Measurements from ENCODE around the gene TLNRD1. TPM values are rescaled to one million over a fixed set of nuclear protein-coding genes. Genes with fewer than 3 reads are reported as not detected.

Gene TLNRD1
- total RNA-seq, 1 experiment from 2014 or later: 14.9 TPM

- CTCF ChIA-PET: no interaction called here
Measured at GRCh38 chr15:81015621-81016488, 15.1 kb downstream of the TLNRD1 start.

GRCh38 chr15:81016489-81017068 lies 15.9 kb downstream of the TLNRD1 start:
- CTCF ChIA-PET: no interaction called here
- intact Hi-C loops (cut with micrococcal nuclease; ENCODE audit: unreplicated experiment): no loop called here
- BruUV-seq (replicated peaks): no TSS peak
- POLR2A ChIA-PET (ENCODE audit: unreplicated experiment): no interaction called here
- no peak overlapping the region for H2AFZ ChIP-seq
- no peaks in the 10 kb centered on the region for H3K4me1 ChIP-seq (replicated peaks; ENCODE audit: insufficient read depth)
- no peak overlapping the region for H3K4me3 ChIP-seq
- no peaks in the 10 kb centered on the region for H3K36me3 ChIP-seq (ENCODE audit: low read depth)
- H3F3A ChIP-seq (ENCODE audit: insufficient read depth, low read depth): no peaks in the 10 kb centered on the region
- H3K4me2 ChIP-seq: no peak overlapping the region
- DNase-seq: no peak
- no peaks in the 10 kb centered on the region for H3K9me2 ChIP-seq (ENCODE audit: insufficient read depth)
- H3K27ac ChIP-seq: no peak overlapping the region
- TF ChIP-seq, protein P1, sequence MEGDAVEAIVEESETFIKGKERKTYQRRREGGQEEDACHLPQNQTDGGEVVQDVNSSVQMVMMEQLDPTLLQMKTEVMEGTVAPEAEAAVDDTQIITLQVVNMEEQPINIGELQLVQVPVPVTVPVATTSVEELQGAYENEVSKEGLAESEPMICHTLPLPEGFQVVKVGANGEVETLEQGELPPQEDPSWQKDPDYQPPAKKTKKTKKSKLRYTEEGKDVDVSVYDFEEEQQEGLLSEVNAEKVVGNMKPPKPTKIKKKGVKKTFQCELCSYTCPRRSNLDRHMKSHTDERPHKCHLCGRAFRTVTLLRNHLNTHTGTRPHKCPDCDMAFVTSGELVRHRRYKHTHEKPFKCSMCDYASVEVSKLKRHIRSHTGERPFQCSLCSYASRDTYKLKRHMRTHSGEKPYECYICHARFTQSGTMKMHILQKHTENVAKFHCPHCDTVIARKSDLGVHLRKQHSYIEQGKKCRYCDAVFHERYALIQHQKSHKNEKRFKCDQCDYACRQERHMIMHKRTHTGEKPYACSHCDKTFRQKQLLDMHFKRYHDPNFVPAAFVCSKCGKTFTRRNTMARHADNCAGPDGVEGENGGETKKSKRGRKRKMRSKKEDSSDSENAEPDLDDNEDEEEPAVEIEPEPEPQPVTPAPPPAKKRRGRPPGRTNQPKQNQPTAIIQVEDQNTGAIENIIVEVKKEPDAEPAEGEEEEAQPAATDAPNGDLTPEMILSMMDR (conservative IDR thresholded peaks at IDR 0.05): no peak
- TF ChIP-seq EZH2 (IDR thresholded peaks at IDR 0.05; ENCODE audit: low read depth): no peak
- H3K79me2 ChIP-seq (ENCODE audit: low read depth): no peaks in the 10 kb centered on the region
- no peaks in the 10 kb centered on the region for H3K27me3 ChIP-seq (ENCODE audit: insufficient read depth, low read depth)
- 0 out of 2 replicates have a peak, but pooled peaks cover 5% of the 10 kb centered on the region for H4K20me1 ChIP-seq (ENCODE audit: insufficient read depth)
- no peaks in the 10 kb centered on the region for H3K9me3 ChIP-seq (ENCODE audit: insufficient read depth, low read depth)

More at GRCh38 chr15:81015621-81016488, 15.1 kb downstream of the TLNRD1 start:
- DNase-seq: no peak
- Histone ChIP-seq H3F3A (ENCODE audit: insufficient read depth, low read depth) (no peaks in the 10 kb centered on the region), H3K27ac (no peak overlapping the region), H3K79me2 (ENCODE audit: low read depth) (no peaks in the 10 kb centered on the region), H3K4me1 (replicated peaks; ENCODE audit: insufficient read depth) (no peaks in the 10 kb centered on the region), H4K20me1 (ENCODE audit: insufficient read depth) (peaks cover 8% of the 10 kb centered on the region; the same call in 1 of the 2 replicates), H3K9me3 (ENCODE audit: insufficient read depth, low read depth) (no peaks in the 10 kb centered on the region), H3K4me2 (no peak overlapping the region), H3K4me3 (no peak overlapping the region), H3K36me3 (ENCODE audit: low read depth) (no peaks in the 10 kb centered on the region), H2AFZ (no peak overlapping the region), H3K27me3 (ENCODE audit: insufficient read depth, low read depth) (no peaks in the 10 kb centered on the region), H3K9me2 (ENCODE audit: insufficient read depth) (no peaks in the 10 kb centered on the region)
- TF ChIP-seq EZH2 (IDR thresholded peaks at IDR 0.05; ENCODE audit: low read depth): no peak
- TF ChIP-seq, protein P1 (conservative IDR thresholded peaks at IDR 0.05): no peak
- POLR2A ChIA-PET (ENCODE audit: unreplicated experiment): no interaction called here
- intact Hi-C loops (cut with micrococcal nuclease; ENCODE audit: unreplicated experiment): no loop called here
- no TSS peak for BruUV-seq (replicated peaks)

DNA sequence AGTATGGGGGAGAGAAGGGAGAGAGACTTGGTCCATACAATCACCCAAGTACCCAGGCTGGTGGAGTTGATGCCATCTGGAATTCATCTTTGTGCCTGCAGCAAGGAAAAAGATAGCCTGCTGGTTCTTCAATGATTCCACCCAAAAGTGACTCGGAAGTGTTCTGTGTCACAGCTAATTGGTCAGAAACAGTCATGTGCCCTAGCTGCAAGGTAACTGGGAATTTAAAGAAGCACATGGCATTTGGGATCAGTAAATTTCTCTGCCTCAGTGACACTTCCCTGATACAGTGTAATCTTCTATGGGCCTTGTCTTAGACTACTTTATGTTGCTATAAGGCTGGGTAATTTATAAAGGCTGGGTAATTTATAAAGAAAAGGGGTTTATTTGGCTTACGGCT lies 17.5 kb downstream of the TLNRD1 start:
- intact Hi-C loops (cut with micrococcal nuclease; ENCODE audit: unreplicated experiment): no loop called here
- POLR2A ChIA-PET (ENCODE audit: unreplicated experiment): no interaction called here

More for the DNA sequence above, 17.5 kb downstream of the TLNRD1 start:
- no peaks in the 10 kb centered on the region for H3K9me2 ChIP-seq (ENCODE audit: insufficient read depth)
- H3K27me3 ChIP-seq (ENCODE audit: insufficient read depth, low read depth): no peaks in the 10 kb centered on the region
- H3K4me1 ChIP-seq (replicated peaks; ENCODE audit: insufficient read depth): no peaks in the 10 kb centered on the region
- no peak for DNase-seq
- no peaks in the 10 kb centered on the region for H3K36me3 ChIP-seq (ENCODE audit: low read depth)
- BruUV-seq (replicated peaks): no TSS peak
- H3K79me2 ChIP-seq (ENCODE audit: low read depth): no peaks in the 10 kb centered on the region
- no peak overlapping the region for H3K27ac ChIP-seq
- no peak for TF ChIP-seq EZH2 (IDR thresholded peaks at IDR 0.05; ENCODE audit: low read depth)
- TF ChIP-seq, protein P1 (conservative IDR thresholded peaks at IDR 0.05): no peak
- H3F3A ChIP-seq (ENCODE audit: insufficient read depth, low read depth): no peaks in the 10 kb centered on the region
- no peaks in the 10 kb centered on the region for H3K9me3 ChIP-seq (ENCODE audit: insufficient read depth, low read depth)
- CTCF ChIA-PET: no interaction called here
- no peak overlapping the region for H3K4me3 ChIP-seq
- no peak overlapping the region for H3K4me2 ChIP-seq
- no peaks in the 10 kb centered on the region for H4K20me1 ChIP-seq (ENCODE audit: insufficient read depth)
- H2AFZ ChIP-seq: no peak overlapping the region

Data from PC-9 (cell line).